Measurements from ENCODE around the gene MYO1E. TPM values are rescaled to one million over a fixed set of nuclear protein-coding genes. Genes with fewer than 3 reads are reported as not detected.
A peak's percentile ranks its signal among the peaks of the same experiment; 100 is the strongest.

Gene MYO1E
- total RNA-seq, 1 experiment from 2014 or later, result 68.8 TPM

- peak overlapping the region; percentile 64 for H3K4me2 ChIP-seq (ENCODE audit: low read length)
- no peaks in the 10 kb centered on the region for H3F3A ChIP-seq (ENCODE audit: low read length, unreplicated experiment)
- ChIA-PET CTCF (no interaction called here), POLR2A (ENCODE audit: unreplicated experiment) (no interaction called here)
- H2AFZ ChIP-seq (ENCODE audit: low read length), result no peak overlapping the region
- H3K79me2 ChIP-seq (ENCODE audit: low read length), result no peaks in the 10 kb centered on the region
- peak overlapping the region; percentile 75 for H3K9ac ChIP-seq (ENCODE audit: low read length)
- ATAC-seq (peak; percentile 97), DNase-seq (peak; percentile 86)
- no peaks in the 10 kb centered on the region for H3K9me3 ChIP-seq (ENCODE audit: low read length)
- H4K20me1 ChIP-seq (ENCODE audit: low read length), result no peaks in the 10 kb centered on the region
- peaks cover 28% of the 10 kb centered on the region for H3K36me3 ChIP-seq (ENCODE audit: low read depth, low read length)
- TF ChIP-seq EZH2phosphoT487 (IDR thresholded peaks at IDR 0.05; ENCODE audit: borderline replicate concordance, low read length), result no peak
- TF ChIP-seq, protein P1, sequence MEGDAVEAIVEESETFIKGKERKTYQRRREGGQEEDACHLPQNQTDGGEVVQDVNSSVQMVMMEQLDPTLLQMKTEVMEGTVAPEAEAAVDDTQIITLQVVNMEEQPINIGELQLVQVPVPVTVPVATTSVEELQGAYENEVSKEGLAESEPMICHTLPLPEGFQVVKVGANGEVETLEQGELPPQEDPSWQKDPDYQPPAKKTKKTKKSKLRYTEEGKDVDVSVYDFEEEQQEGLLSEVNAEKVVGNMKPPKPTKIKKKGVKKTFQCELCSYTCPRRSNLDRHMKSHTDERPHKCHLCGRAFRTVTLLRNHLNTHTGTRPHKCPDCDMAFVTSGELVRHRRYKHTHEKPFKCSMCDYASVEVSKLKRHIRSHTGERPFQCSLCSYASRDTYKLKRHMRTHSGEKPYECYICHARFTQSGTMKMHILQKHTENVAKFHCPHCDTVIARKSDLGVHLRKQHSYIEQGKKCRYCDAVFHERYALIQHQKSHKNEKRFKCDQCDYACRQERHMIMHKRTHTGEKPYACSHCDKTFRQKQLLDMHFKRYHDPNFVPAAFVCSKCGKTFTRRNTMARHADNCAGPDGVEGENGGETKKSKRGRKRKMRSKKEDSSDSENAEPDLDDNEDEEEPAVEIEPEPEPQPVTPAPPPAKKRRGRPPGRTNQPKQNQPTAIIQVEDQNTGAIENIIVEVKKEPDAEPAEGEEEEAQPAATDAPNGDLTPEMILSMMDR (conservative IDR thresholded peaks at IDR 0.05; ENCODE audit: low read depth, low read length), result no peak
- no peak for TF ChIP-seq EZH2 (IDR thresholded peaks at IDR 0.05; ENCODE audit: low read length, unreplicated experiment)
- no peak overlapping the region; the same call in 1 of the 2 replicates for H3K4me3 ChIP-seq (ENCODE audit: low read length)
- peaks cover 16% of the 10 kb centered on the region for H3K4me1 ChIP-seq (ENCODE audit: insufficient read depth, low read length)
- no peaks in the 10 kb centered on the region for H3K9me2 ChIP-seq (replicated peaks; ENCODE audit: low read length)
- no peaks in the 10 kb centered on the region for H3K27me3 ChIP-seq (ENCODE audit: low read length)
- intact Hi-C loops (cut with micrococcal nuclease), result no loop called here
- BruUV-seq (replicated peaks), result no TSS peak
- peak overlapping the region; percentile 98 for H3K27ac ChIP-seq (ENCODE audit: low read length)
Observed at GRCh38 chr15:59199626-59200465, 172.8 kb downstream of the MYO1E start.

DNA sequence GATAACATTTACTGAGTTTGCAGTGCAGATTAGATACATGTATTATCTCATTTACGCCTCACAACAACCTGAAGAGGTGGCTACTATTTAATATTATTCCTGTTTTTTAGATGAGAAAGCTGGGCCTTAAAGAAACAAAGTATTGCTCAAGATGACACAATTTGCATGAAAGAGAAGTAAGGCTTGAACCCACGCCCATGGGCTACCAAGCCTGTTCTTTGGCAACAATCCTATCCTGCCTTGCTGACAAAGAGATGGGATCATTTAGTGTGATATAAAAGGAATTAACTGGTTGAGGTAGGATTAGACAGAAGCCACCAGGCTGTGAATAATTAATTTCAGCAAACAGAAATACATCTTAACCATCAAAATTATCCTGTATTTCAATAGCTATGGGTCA lies 175.2 kb downstream of the MYO1E start:
- H3K9me2 ChIP-seq (replicated peaks; ENCODE audit: low read length), result no peaks in the 10 kb centered on the region
- H3K9ac ChIP-seq (ENCODE audit: low read length), result no peak overlapping the region
- DNase-seq (no peak), ATAC-seq (no peak)
- no peak overlapping the region for H3K4me3 ChIP-seq (ENCODE audit: low read length)
- BruUV-seq (replicated peaks), result no TSS peak
- no peaks in the 10 kb centered on the region for H3K27me3 ChIP-seq (ENCODE audit: low read length)
- no peaks in the 10 kb centered on the region for H3K79me2 ChIP-seq (ENCODE audit: low read length)
- H4K20me1 ChIP-seq (ENCODE audit: low read length), result no peaks in the 10 kb centered on the region
- peaks cover 37% of the 10 kb centered on the region for H3K36me3 ChIP-seq (ENCODE audit: low read depth, low read length)
- no peaks in the 10 kb centered on the region for H3K9me3 ChIP-seq (ENCODE audit: low read length)
- no peak overlapping the region for H3K4me2 ChIP-seq (ENCODE audit: low read length)
- CTCF ChIA-PET, result no interaction called here
- TF ChIP-seq EZH2 (IDR thresholded peaks at IDR 0.05; ENCODE audit: low read length, unreplicated experiment), result no peak
- H3K4me1 ChIP-seq (ENCODE audit: insufficient read depth, low read length), result peaks cover 26% of the 10 kb centered on the region
- no peak overlapping the region for H2AFZ ChIP-seq (ENCODE audit: low read length)
- H3K27ac ChIP-seq (ENCODE audit: low read length), result no peak overlapping the region
- intact Hi-C loops (cut with micrococcal nuclease), result no loop called here
- H3F3A ChIP-seq (ENCODE audit: low read length, unreplicated experiment), result peaks cover 3% of the 10 kb centered on the region
- POLR2A ChIA-PET (ENCODE audit: unreplicated experiment), result no interaction called here

DNA sequence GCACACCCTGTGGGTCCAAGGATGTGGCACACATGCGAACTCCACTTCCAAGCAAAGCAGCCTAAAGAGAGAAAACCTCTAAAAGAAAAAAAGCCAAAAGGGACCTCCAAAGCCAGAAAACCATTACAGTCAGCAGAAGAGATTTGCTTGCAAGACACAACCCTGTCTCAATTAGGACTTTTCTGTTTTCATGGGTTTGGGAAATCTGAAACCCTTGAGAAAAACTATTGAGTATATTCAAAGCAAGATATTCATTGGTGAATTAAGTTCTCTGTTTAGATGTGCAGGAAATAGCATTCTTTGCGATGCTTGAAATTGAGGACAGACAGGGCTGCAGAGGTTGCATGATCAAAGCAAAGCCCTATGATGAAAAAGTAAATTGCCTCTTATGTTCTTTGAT lies 176.3 kb downstream of the MYO1E start:
- no peak overlapping the region for H2AFZ ChIP-seq (ENCODE audit: low read length)
- no peak overlapping the region for H3K9ac ChIP-seq (ENCODE audit: low read length)
- H3K9me2 ChIP-seq (replicated peaks; ENCODE audit: low read length), result no peaks in the 10 kb centered on the region
- peaks cover 33% of the 10 kb centered on the region for H3K4me1 ChIP-seq (ENCODE audit: insufficient read depth, low read length)
- H4K20me1 ChIP-seq (ENCODE audit: low read length), result no peaks in the 10 kb centered on the region
- CTCF ChIA-PET, result no interaction called here
- no peak overlapping the region for H3K4me3 ChIP-seq (ENCODE audit: low read length)
- peaks cover 9% of the 10 kb centered on the region for H3F3A ChIP-seq (ENCODE audit: low read length, unreplicated experiment)
- H3K27ac ChIP-seq (ENCODE audit: low read length), result no peak overlapping the region
- POLR2A ChIA-PET (ENCODE audit: unreplicated experiment), result interaction anchor here (0.6 kb wide), 1 partner anchor 177 kb away, joined by 3 read pairs; the partner anchor contains the start of gene MYO1E
- H3K79me2 ChIP-seq (ENCODE audit: low read length), result no peaks in the 10 kb centered on the region
- intact Hi-C loops (cut with micrococcal nuclease), result no loop called here
- no peak overlapping the region for H3K4me2 ChIP-seq (ENCODE audit: low read length)
- no peaks in the 10 kb centered on the region for H3K9me3 ChIP-seq (ENCODE audit: low read length)
- no TSS peak for BruUV-seq (replicated peaks)
- ATAC-seq (no peak), DNase-seq (no peak)
- no peaks in the 10 kb centered on the region for H3K27me3 ChIP-seq (ENCODE audit: low read length)
- TF ChIP-seq EZH2phosphoT487 (IDR thresholded peaks at IDR 0.05; ENCODE audit: borderline replicate concordance, low read length) (no peak), EZH2 (IDR thresholded peaks at IDR 0.05; ENCODE audit: low read length, unreplicated experiment) (no peak)
- TF ChIP-seq, protein P1 (conservative IDR thresholded peaks at IDR 0.05; ENCODE audit: low read depth, low read length), result no peak
- H3K36me3 ChIP-seq (ENCODE audit: low read depth, low read length), result peaks cover 31% of the 10 kb centered on the region
